SK-N-SH (cell line): ENCODE measurements around the gene KCND3. TPM values are rescaled to one million over a fixed set of nuclear protein-coding genes. Genes with fewer than 3 reads are reported as not detected.
"Not testable (repeated sequence)": the region's sequence is repeated elsewhere in the genome, so short reads cannot be mapped to it uniquely, and the experiment has no call there.

Source experiments
- CTCF ChIA-PET: fragments of 300-600, 350-600 bp; formaldehyde crosslinking; extraction: SDS; loops from one replicate; lab custom pipeline; 2021; lab: Yijun Ruan, JAX
- POLR2A ChIA-PET: fragments of 350-600 bp; sonication (Branson Sonifier 250); formaldehyde crosslinking; extraction: SDS; loops from one replicate; lab custom pipeline; 2020; ENCODE audit warnings: antibody characterized with exemption, inconsistent platforms; lab: Yijun Ruan, JAX
- DNase-seq: peaks from one replicate; pipeline ENCODE4 v3.0.0; 2012
- H2AFZ ChIP-seq: fragments of 200-600 bp; sonication (generic); 2 replicates; pipeline ENCODE4 v1.8.1; 2016; ENCODE audit warnings: antibody characterized with exemption, mild to moderate bottlenecking, low read depth
- H3F3A ChIP-seq: fragments of 200-600 bp; sonication (generic); replicated peaks from 2 replicates; pipeline ENCODE3; 2016; ENCODE audit warnings: antibody characterized with exemption, mild to moderate bottlenecking; ENCODE audit not compliant: insufficient read depth
- H3K27ac ChIP-seq, 2 experiments: fragments of 200-500 bp in 1 of 2; fragments of 200-600 bp in 1 of 2; sonication (Bioruptor generic) in 1 of 2; sonication (generic), shearing (Covaris generic) in 1 of 2; 2 replicates each; pipeline versions ENCODE4 v1.5.1 to v1.6.1; 2014 to 2016; ENCODE audit warnings: low read depth in 2 of 2, inconsistent platforms in 1 of 2, low read length in 1 of 2, mild to moderate bottlenecking in 1 of 2, mixed read lengths in 1 of 2
- H3K27me3 ChIP-seq: fragments of 200-600 bp; sonication (generic), shearing (Covaris generic); 2 replicates; pipeline ENCODE4 v1.6.1; 2016; ENCODE audit warnings: mixed run types; ENCODE audit not compliant: insufficient read depth
- H3K36me3 ChIP-seq, 2 experiments: fragments of 200-500 bp in 1 of 2; fragments of 200-600 bp in 1 of 2; sonication (Bioruptor generic) in 1 of 2; sonication (generic) in 1 of 2; replicated peaks in 1 of 2; 2 replicates each; pipeline versions ENCODE3 to v1.5.1; 2014 to 2016; ENCODE audit warnings: low read length in 1 of 2, mild to moderate bottlenecking in 1 of 2; ENCODE audit not compliant: insufficient read depth in 2 of 2, control insufficient read depth in 1 of 2
- H3K4me1 ChIP-seq, 2 experiments: fragments of 200-500 bp in 1 of 2; fragments of 200-600 bp in 1 of 2; sonication (Bioruptor generic) in 1 of 2; sonication (generic), shearing (Covaris generic) in 1 of 2; 2 replicates each; pipeline versions ENCODE4 v1.5.1 to v1.6.1; 2014 to 2016; ENCODE audit warnings: low read depth in 1 of 2, low read length in 1 of 2, mixed run types in 1 of 2; ENCODE audit not compliant: insufficient read depth in 2 of 2, control insufficient read depth in 1 of 2
- H3K4me2 ChIP-seq: fragments of 200-600 bp; sonication (generic), shearing (Covaris generic); 2 replicates; pipeline ENCODE4 v1.6.1; 2017; ENCODE audit warnings: mixed run types
- H3K4me3 ChIP-seq, 2 experiments: fragments of 200-500 bp in 1 of 2; fragments of 200-600 bp in 1 of 2; sonication (Bioruptor generic) in 1 of 2; sonication (generic), shearing (Covaris generic) in 1 of 2; 2 replicates each; pipeline versions ENCODE4 v1.5.1 to v1.8.1; 2014 to 2016; ENCODE audit warnings: low read depth in 2 of 2, inconsistent platforms in 1 of 2, low read length in 1 of 2, mild to moderate bottlenecking in 1 of 2, mixed read lengths in 1 of 2, moderate library complexity in 1 of 2
- H3K79me2 ChIP-seq: fragments of 200-600 bp; sonication (generic); 2 replicates; pipeline ENCODE4 v1.8.1; 2017; ENCODE audit warnings: mild to moderate bottlenecking; ENCODE audit not compliant: insufficient read depth
- H3K9ac ChIP-seq: fragments of 200-600 bp; sonication (generic); 2 replicates; pipeline ENCODE4 v1.6.1; 2017; ENCODE audit warnings: mixed run types
- H3K9me2 ChIP-seq: fragments of 200-600 bp; sonication (generic); 2 replicates; pipeline ENCODE4 v1.6.1; 2017; ENCODE audit warnings: mixed run types
- H3K9me3 ChIP-seq: fragments of 200-600 bp; sonication (generic); 2 replicates; pipeline ENCODE4 v1.6.1; 2017; ENCODE audit warnings: mixed run types, mild to moderate bottlenecking, moderate library complexity
- H4K20me1 ChIP-seq: fragments of 200-600 bp; sonication (generic); 2 replicates; pipeline ENCODE4 v1.6.1; 2017; ENCODE audit warnings: mild to moderate bottlenecking, mixed run types; ENCODE audit not compliant: insufficient read depth
- EP300 ChIP-seq, 2 experiments: IDR thresholded peaks; 2 replicates each; pipeline versions ENCODE4 v1.4.0 to v1.6.1; 2012; ENCODE audit warnings: borderline replicate concordance in 1 of 2, low read depth in 1 of 2, low read length in 1 of 2
- FOSL2 ChIP-seq: IDR thresholded peaks from 2 replicates; pipeline ENCODE4 v1.4.0; 2012; ENCODE audit warnings: low read depth, mild to moderate bottlenecking, moderate library complexity, borderline replicate concordance
- JUND ChIP-seq: IDR thresholded peaks from 2 replicates; pipeline ENCODE4 v1.4.0; 2012
- NFIC ChIP-seq: IDR thresholded peaks from 2 replicates; pipeline ENCODE4 v1.4.0; 2012; ENCODE audit warnings: borderline replicate concordance
- RAD21 ChIP-seq: IDR thresholded peaks from 2 replicates; pipeline ENCODE4 v1.6.1; 2012; ENCODE audit warnings: mild to moderate bottlenecking, low read length
- RFX5 ChIP-seq: IDR thresholded peaks from 2 replicates; pipeline ENCODE4 v1.6.1; 2012; ENCODE audit warnings: mild to moderate bottlenecking, improper control_type of control experiment, low read length
- RXRA ChIP-seq: IDR thresholded peaks from 2 replicates; pipeline ENCODE4 v1.4.0; 2012; ENCODE audit warnings: low read depth, mild to moderate bottlenecking, borderline replicate concordance
- TAF1 ChIP-seq: IDR thresholded peaks from 2 replicates; pipeline ENCODE4 v1.6.1; 2012; ENCODE audit warnings: low read depth, mild to moderate bottlenecking, low read length, moderate library complexity, borderline replicate concordance
- YY1 ChIP-seq: IDR thresholded peaks from 2 replicates; pipeline ENCODE4 v1.4.0; 2012; ENCODE audit warnings: low read depth, mild to moderate bottlenecking
- WGBS: methylation state at CpG from one replicate; pipeline ENCODE4 v1.1.6; 2017; ENCODE audit warnings: low lambda C conversion rate; 5-methylcytosine and 5-hydroxymethylcytosine counted together
- polyA plus RNA-seq, 3 experiments: library from polyadenylated mRNA; depleted of rRNA; stranded (reverse); fragments of >200 nt; gene quantifications; 2 replicates each; pipeline ENCODE4 v1.2.3, GENCODE V29; 2012
- TF ChIP-seq, protein P1 (sequence below): IDR thresholded peaks from 2 replicates; pipeline ENCODE4 v1.6.1; 2012; ENCODE audit warnings: mild to moderate bottlenecking, low read depth, low read length, moderate library complexity
- TF ChIP-seq, protein P2 (sequence below): IDR thresholded peaks from 2 replicates; pipeline ENCODE4 v1.4.0; 2012; ENCODE audit warnings: low read depth, borderline replicate concordance
- TF ChIP-seq, protein P3 (sequence below): fragments of 150-350 bp; IDR thresholded peaks from 2 replicates; pipeline ENCODE4 v1.6.1; 2016; ENCODE audit warnings: mild to moderate bottlenecking, low read depth, low read length

The KCND3 gene
- polyA plus RNA-seq, 1 of the 3 experiments (the other 2 are of a cell fraction) = not detected

DNA sequence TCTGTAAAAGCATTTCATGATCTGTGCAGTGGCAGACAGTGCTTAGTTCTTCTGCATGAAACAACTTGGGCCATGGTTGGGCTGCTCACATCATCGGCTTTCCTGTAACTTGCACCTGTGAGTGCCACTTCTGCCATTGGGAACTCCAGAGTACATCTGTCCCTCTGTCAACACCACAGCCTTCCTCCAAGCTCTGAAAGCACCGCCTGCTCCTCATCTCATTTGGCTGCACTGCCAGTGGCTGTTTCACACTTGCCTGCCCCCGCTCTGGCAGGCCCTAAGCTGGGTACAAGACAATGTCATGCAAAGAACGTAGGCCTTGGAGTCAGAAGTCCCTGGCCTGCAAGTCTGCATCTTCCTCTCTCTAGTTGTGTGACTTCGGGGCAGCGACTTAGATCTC lies 187.4 kb downstream of the KCND3 start:
- no peak overlapping the region for H3K4me3 ChIP-seq
- 53% methylated on average over 6 of the region's 6 CpGs for WGBS
- H3K4me1 ChIP-seq = no peaks in the 10 kb centered on the region
- H2AFZ ChIP-seq = no peak overlapping the region
- H3K4me2 ChIP-seq = no peak overlapping the region
- no peaks in the 10 kb centered on the region for H3K79me2 ChIP-seq
- ChIA-PET POLR2A (no interaction called here), CTCF (no interaction called here)
- no peaks in the 10 kb centered on the region for H3F3A ChIP-seq
- no peaks in the 10 kb centered on the region for H4K20me1 ChIP-seq
- no peak for DNase-seq
- H3K9ac ChIP-seq = no peak overlapping the region
- no peaks in the 10 kb centered on the region for H3K9me3 ChIP-seq
- no peak overlapping the region for H3K27ac ChIP-seq
- no peak for TF ChIP-seq TAF1
- no peak for TF ChIP-seq FOSL2
- TF ChIP-seq YY1 = no peak
- TF ChIP-seq, protein P1, sequence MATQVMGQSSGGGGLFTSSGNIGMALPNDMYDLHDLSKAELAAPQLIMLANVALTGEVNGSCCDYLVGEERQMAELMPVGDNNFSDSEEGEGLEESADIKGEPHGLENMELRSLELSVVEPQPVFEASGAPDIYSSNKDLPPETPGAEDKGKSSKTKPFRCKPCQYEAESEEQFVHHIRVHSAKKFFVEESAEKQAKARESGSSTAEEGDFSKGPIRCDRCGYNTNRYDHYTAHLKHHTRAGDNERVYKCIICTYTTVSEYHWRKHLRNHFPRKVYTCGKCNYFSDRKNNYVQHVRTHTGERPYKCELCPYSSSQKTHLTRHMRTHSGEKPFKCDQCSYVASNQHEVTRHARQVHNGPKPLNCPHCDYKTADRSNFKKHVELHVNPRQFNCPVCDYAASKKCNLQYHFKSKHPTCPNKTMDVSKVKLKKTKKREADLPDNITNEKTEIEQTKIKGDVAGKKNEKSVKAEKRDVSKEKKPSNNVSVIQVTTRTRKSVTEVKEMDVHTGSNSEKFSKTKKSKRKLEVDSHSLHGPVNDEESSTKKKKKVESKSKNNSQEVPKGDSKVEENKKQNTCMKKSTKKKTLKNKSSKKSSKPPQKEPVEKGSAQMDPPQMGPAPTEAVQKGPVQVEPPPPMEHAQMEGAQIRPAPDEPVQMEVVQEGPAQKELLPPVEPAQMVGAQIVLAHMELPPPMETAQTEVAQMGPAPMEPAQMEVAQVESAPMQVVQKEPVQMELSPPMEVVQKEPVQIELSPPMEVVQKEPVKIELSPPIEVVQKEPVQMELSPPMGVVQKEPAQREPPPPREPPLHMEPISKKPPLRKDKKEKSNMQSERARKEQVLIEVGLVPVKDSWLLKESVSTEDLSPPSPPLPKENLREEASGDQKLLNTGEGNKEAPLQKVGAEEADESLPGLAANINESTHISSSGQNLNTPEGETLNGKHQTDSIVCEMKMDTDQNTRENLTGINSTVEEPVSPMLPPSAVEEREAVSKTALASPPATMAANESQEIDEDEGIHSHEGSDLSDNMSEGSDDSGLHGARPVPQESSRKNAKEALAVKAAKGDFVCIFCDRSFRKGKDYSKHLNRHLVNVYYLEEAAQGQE = no peak
- TF ChIP-seq JUND = no peak
- TF ChIP-seq, protein P2, sequence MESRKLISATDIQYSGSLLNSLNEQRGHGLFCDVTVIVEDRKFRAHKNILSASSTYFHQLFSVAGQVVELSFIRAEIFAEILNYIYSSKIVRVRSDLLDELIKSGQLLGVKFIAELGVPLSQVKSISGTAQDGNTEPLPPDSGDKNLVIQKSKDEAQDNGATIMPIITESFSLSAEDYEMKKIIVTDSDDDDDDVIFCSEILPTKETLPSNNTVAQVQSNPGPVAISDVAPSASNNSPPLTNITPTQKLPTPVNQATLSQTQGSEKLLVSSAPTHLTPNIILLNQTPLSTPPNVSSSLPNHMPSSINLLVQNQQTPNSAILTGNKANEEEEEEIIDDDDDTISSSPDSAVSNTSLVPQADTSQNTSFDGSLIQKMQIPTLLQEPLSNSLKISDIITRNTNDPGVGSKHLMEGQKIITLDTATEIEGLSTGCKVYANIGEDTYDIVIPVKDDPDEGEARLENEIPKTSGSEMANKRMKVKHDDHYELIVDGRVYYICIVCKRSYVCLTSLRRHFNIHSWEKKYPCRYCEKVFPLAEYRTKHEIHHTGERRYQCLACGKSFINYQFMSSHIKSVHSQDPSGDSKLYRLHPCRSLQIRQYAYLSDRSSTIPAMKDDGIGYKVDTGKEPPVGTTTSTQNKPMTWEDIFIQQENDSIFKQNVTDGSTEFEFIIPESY = no peak
- no peak for TF ChIP-seq RAD21
- no peak for TF ChIP-seq NFIC
- no peak for TF ChIP-seq RXRA
- TF ChIP-seq RFX5 = no peak
- no peak for TF ChIP-seq EP300 (IDR thresholded peaks at IDR 0.05; ENCODE audit: borderline replicate concordance in 1 of 2, low read depth in 1 of 2, low read length in 1 of 2)
- no peaks in the 10 kb centered on the region for H3K36me3 ChIP-seq
- H3K27me3 ChIP-seq = peaks cover 19% of the 10 kb centered on the region; the same call in 1 of the 2 replicates
- H3K9me2 ChIP-seq = no peaks in the 10 kb centered on the region

DNA sequence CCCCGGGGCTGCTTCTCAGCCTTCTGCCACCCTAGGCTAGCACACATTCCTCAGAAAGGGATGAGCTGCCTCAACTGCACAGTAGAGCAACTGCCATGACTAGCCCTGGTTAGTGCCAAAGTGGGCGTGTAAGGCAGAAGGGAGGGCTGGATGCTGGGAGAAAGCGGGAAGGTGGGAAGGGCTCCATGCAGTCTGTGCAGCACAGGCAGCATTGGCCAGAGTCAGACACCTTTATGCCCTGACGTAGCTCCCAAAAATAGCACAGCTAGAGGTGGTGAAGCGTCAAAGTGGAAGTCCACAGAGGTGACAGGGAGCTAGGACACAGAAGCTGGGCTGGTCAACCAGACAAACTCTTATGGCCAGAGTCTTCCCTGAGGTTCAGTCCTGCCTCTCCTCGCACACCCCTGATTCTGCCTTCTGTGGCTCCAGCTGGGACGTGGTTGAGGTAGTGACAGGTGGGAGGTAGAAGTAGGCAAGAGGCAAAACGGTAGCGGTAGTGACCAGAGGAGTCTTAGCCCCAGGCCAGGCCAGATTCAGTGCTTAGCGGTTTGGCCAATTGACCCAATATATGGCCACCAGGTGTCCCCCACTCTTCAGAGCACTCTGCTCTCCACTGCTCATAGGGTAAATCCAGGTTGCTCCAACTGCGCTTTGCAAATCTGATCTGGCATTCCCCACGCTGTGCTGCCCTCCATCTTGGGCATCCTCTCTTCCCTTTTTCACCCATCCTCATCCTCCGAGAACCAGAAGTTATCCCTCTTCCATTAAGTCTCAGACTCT lies 188.2 kb downstream of the KCND3 start:
- Histone ChIP-seq H3K4me1 (no peaks in the 10 kb centered on the region), H3K27me3 (peaks cover 18% of the 10 kb centered on the region; the same call in 1 of the 2 replicates), H2AFZ (no peak overlapping the region), H3K9me2 (no peaks in the 10 kb centered on the region), H3K9ac (no peak overlapping the region), H3K79me2 (no peaks in the 10 kb centered on the region), H3K9me3 (no peaks in the 10 kb centered on the region), H3K4me2 (no peak overlapping the region), H3K36me3 (no peaks in the 10 kb centered on the region), H3F3A (no peaks in the 10 kb centered on the region), H3K27ac (no peak overlapping the region), H4K20me1 (no peaks in the 10 kb centered on the region), H3K4me3 (no peak overlapping the region)
- 0 out of 2 replicates have a peak, but pooled peaks have one; percentile 6 for TF ChIP-seq RAD21
- TF ChIP-seq, protein P3, sequence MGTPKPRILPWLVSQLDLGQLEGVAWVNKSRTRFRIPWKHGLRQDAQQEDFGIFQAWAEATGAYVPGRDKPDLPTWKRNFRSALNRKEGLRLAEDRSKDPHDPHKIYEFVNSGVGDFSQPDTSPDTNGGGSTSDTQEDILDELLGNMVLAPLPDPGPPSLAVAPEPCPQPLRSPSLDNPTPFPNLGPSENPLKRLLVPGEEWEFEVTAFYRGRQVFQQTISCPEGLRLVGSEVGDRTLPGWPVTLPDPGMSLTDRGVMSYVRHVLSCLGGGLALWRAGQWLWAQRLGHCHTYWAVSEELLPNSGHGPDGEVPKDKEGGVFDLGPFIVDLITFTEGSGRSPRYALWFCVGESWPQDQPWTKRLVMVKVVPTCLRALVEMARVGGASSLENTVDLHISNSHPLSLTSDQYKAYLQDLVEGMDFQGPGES = no peak
- ChIA-PET POLR2A (no interaction called here), CTCF (interaction anchor here (1.1 kb wide), 1 partner anchor 12 kb away, joined by 3 read pairs; no protein-coding TSS in a partner anchor)
- DNase-seq = peak; percentile 29
- WGBS = 47% methylated on average over 11 of the region's 13 CpGs

DNA sequence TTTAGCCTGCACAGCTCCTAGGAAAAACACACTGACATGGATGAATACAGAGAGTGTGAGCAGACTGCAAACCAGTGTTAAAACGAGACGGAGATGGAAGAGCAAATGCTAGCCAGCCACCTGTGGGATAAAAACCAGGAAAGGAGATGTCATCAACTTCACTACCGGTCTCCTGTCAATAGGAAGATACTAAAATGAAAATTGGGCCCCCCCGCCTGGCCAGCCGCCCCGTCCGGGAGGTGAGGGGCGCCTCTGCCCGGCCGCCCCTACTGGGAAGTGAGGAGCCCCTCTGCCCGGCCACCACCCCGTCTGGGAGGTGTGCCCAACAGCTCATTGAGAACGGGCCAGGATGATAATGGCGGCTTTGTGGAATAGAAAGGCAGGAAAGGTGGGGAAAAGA lies 189.7 kb downstream of the KCND3 start:
- H3K4me1 ChIP-seq, H3K27ac ChIP-seq, H3K9ac ChIP-seq, H3K9me3 ChIP-seq, H3K36me3 ChIP-seq, H3K79me2 ChIP-seq, H3K4me3 ChIP-seq, H4K20me1 ChIP-seq, H3F3A ChIP-seq, POLR2A ChIA-PET, H3K4me2 ChIP-seq, H2AFZ ChIP-seq, H3K9me2 ChIP-seq, DNase-seq: not testable (repeated sequence)
- CTCF ChIA-PET = interaction anchor here (1.5 kb wide), 1 partner anchor 192 kb away, joined by 3 read pairs; no protein-coding TSS in a partner anchor
- peaks cover 11% of the 10 kb centered on the region; the same call in 1 of the 2 replicates for H3K27me3 ChIP-seq
- WGBS = 51% methylated on average over 10 of the region's 14 CpGs
